Natural killer cell (primary cell): ENCODE data around the gene CASK. TPM values are rescaled to one million over a fixed set of nuclear protein-coding genes. Genes with fewer than 3 reads are reported as not detected.
"Not testable (repeated sequence)": the region's sequence is repeated elsewhere in the genome, so short reads cannot be mapped to it uniquely, and the experiment has no call there.

Source experiments
- ATAC-seq, 3 donors: fragments of 150-1000 bp in 2 of 3; fragments of 200-7000 bp in 1 of 3; cut with Tn5 transposase; 1 replicate in 1 of 3; 2 replicates in 2 of 3; pipeline ENCODE4 v1.10.0; 2021; ENCODE audit warnings: mild to moderate bottlenecking in 2 of 3, moderate library complexity in 2 of 3
- DNase-seq, 2 donors: peaks; one replicate each; pipeline versions ENCODE4 v3.0.0 to v3.0.0-alpha.2; 2013 to 2021; ENCODE audit warnings: mixed read lengths in 1 of 2
- H3K27ac ChIP-seq: one replicate; pipeline ENCODE4 v1.5.1; 2013; ENCODE audit warnings: mild to moderate bottlenecking, low read length
- H3K27me3 ChIP-seq: one replicate; pipeline ENCODE4 v1.6.1; 2013; ENCODE audit warnings: low read length; ENCODE audit not compliant: control insufficient read depth, insufficient read depth
- H3K36me3 ChIP-seq: one replicate; pipeline ENCODE4 v1.6.1; 2013; ENCODE audit warnings: low read length; ENCODE audit not compliant: control insufficient read depth, insufficient read depth
- H3K4me1 ChIP-seq: one replicate; pipeline ENCODE4 v1.6.1; 2013; ENCODE audit warnings: low read length; ENCODE audit not compliant: control insufficient read depth, insufficient read depth
- H3K4me3 ChIP-seq: one replicate; pipeline ENCODE4 v1.5.1; 2013; ENCODE audit warnings: low read length
- H3K9me3 ChIP-seq: one replicate; pipeline ENCODE4 v1.6.1; 2013; ENCODE audit warnings: low read length; ENCODE audit not compliant: control insufficient read depth, insufficient read depth
- H3K27ac Mint-ChIP-seq, 2 donors: one replicate each; pipeline ENCODE4 v1.8.0; 2022; ENCODE audit warnings: mild to moderate bottlenecking in 2 of 2, mixed read lengths in 2 of 2, moderate library complexity in 1 of 2
- H3K27me3 Mint-ChIP-seq, 2 donors: one replicate each; pipeline ENCODE4 v1.8.0; 2022; ENCODE audit warnings: low read depth in 2 of 2, mixed read lengths in 2 of 2
- H3K36me3 Mint-ChIP-seq: one replicate; pipeline ENCODE4 v1.8.0; 2022; ENCODE audit warnings: mixed read lengths
- H3K4me1 Mint-ChIP-seq, 2 donors: one replicate each; pipeline ENCODE4 v1.8.0; 2022; ENCODE audit warnings: mixed read lengths in 2 of 2
- H3K4me3 Mint-ChIP-seq: one replicate; pipeline ENCODE4 v1.8.0; 2022; ENCODE audit warnings: mild to moderate bottlenecking, moderate library complexity, mixed read lengths
- H3K9me3 Mint-ChIP-seq, 2 donors: one replicate each; pipeline ENCODE4 v1.8.0; 2022; ENCODE audit warnings: mixed read lengths in 2 of 2
- CTCF ChIP-seq: fragments of 200-600 bp; IDR thresholded peaks from one replicate; pipeline ENCODE4 v1.8.0; 2022; ENCODE audit warnings: antibody characterized with exemption
- WGBS: methylation state at CpG from one replicate; pipeline ENCODE4 v1.1.7; 2013; ENCODE audit warnings: missing lambda C conversion rate; ENCODE audit not compliant: insufficient coverage; 5-methylcytosine and 5-hydroxymethylcytosine counted together
- intact Hi-C: fragments of 100-400 bp; cut with micrococcal nuclease; formaldehyde crosslinking; loops from one replicate; pipeline ENCODE4 v1.14.2; 2022
- total RNA-seq, 4 donors: library from RNA; stranded (reverse); fragments of 120-200 nt in 1 of 4; gene quantifications; one replicate each; pipeline versions ENCODE4 v1.2.3 to v1.2.4, GENCODE V29; 2013 to 2022

The CASK gene
- total RNA-seq, 3 donors from 2014 or later (not counting 1 experiment from before 2014, with no cell fraction given), result 23.5 to 27.9 (median 25.6) TPM

- Mint-ChIP-seq H3K27me3 (peaks cover 0 to 4% of the 10 kb centered on the region in 2 donors), H3K9me3 (no peaks in the 10 kb centered on the region), H3K27ac (no peak overlapping the region), H3K4me3 (no peak overlapping the region), H3K36me3 (no peaks in the 10 kb centered on the region), H3K4me1 (peaks cover 0 to 4% of the 10 kb centered on the region in 2 donors)
- Histone ChIP-seq H3K36me3 (no peaks in the 10 kb centered on the region), H3K27me3 (no peaks in the 10 kb centered on the region), H3K27ac (no peak overlapping the region), H3K9me3 (no peaks in the 10 kb centered on the region), H3K4me1 (no peaks in the 10 kb centered on the region), H3K4me3 (no peak overlapping the region)
- intact Hi-C loops, result no loop called here
- DNase-seq (no peak), ATAC-seq (no peak)
- 100% methylated on average over 5 of the region's 6 CpGs for WGBS
- no peak for TF ChIP-seq CTCF
These were observed 245.9 kb downstream of the CASK start for GRCh38 chrX:41677183-41678060.

DNA sequence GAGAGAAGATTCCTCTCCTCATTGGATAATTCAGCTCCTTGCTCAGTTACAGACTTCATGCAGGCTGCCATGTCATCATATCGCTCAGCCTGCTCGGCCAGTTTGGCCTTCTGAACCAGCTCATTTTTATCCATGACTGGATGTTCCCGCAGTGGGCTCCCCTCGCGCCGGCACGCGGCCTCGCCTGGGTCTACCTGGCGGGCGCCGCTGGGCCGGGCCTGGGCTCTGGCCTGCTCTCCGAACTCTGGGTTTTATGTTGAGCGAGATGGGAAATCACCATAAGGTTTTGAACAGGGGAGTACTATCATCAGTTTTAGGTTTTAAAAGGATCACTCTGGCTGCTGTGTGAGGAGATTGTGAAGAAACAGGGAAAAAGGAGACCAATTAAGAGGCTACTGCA, 247.0 kb downstream of the CASK start:
- H3K36me3 ChIP-seq, H3K4me3 Mint-ChIP-seq, ATAC-seq, H3K9me3 ChIP-seq, H3K9me3 Mint-ChIP-seq, DNase-seq, H3K36me3 Mint-ChIP-seq, H3K4me3 ChIP-seq, H3K27ac Mint-ChIP-seq, H3K27me3 Mint-ChIP-seq, intact Hi-C loops, H3K27ac ChIP-seq, H3K4me1 Mint-ChIP-seq, H3K4me1 ChIP-seq, H3K27me3 ChIP-seq: not testable (repeated sequence)
- 99% methylated on average over 13 of the region's 15 CpGs for WGBS

DNA sequence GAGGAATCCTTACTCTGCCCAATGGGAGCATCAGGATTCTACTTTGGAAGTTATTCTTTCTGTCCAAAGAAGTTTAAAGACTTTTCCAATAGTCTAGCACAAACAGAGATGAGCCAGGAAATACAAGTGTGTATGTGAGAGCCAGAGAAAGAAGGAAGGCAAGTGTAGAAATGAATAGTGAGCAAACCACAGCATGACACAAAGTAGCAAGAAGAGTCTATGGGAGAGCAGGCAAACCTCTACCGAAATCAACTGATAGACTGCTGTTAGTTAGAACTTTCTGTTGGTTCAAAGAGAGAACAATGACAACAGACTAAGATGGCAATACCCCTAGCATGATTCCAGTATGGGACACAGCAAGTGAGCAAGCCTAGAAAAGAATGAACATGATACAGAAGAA, 250.7 kb downstream of the CASK start:
- no peaks in the 10 kb centered on the region for H3K36me3 Mint-ChIP-seq
- WGBS, result 100% methylated on average over 1 of the region's 1 CpG
- H3K9me3 Mint-ChIP-seq, result no peaks in the 10 kb centered on the region
- Histone ChIP-seq H3K27me3 (no peaks in the 10 kb centered on the region), H3K36me3 (no peaks in the 10 kb centered on the region), H3K4me3 (no peak overlapping the region), H3K27ac (no peak overlapping the region), H3K4me1 (no peaks in the 10 kb centered on the region), H3K9me3 (no peaks in the 10 kb centered on the region)
- ATAC-seq (no peak), DNase-seq (no peak)
- H3K27ac Mint-ChIP-seq, result no peak overlapping the region
- H3K4me3 Mint-ChIP-seq, result no peak overlapping the region
- intact Hi-C loops, result no loop called here
- peaks cover 4 to 15% of the 10 kb centered on the region in 2 donors for H3K27me3 Mint-ChIP-seq
- TF ChIP-seq CTCF, result no peak
- H3K4me1 Mint-ChIP-seq, result peaks cover 0 to 6% of the 10 kb centered on the region in 2 donors

GRCh38 chrX:41671082-41671481, 252.3 kb downstream of the CASK start:
- intact Hi-C loops, result no loop called here
- no peaks in the 10 kb centered on the region for H3K36me3 ChIP-seq
- no peak overlapping the region for H3K4me3 Mint-ChIP-seq
- WGBS, result no CpG with 5 or more reads among the region's 1 CpG
- ATAC-seq, result no peak
- peaks cover 9 to 16% of the 10 kb centered on the region in 2 donors for H3K4me1 Mint-ChIP-seq
- H3K36me3 Mint-ChIP-seq, result no peaks in the 10 kb centered on the region
- H3K9me3 ChIP-seq, result no peaks in the 10 kb centered on the region
- H3K27ac ChIP-seq, result no peak overlapping the region
- TF ChIP-seq CTCF, result no peak
- H3K27ac Mint-ChIP-seq, result no peak overlapping the region
- H3K27me3 Mint-ChIP-seq, result peaks cover 0 to 16% of the 10 kb centered on the region in 2 donors
- H3K9me3 Mint-ChIP-seq, result no peaks in the 10 kb centered on the region
- peaks cover 6% of the 10 kb centered on the region for H3K4me1 ChIP-seq
- H3K27me3 ChIP-seq, result no peaks in the 10 kb centered on the region
- H3K4me3 ChIP-seq, result no peak overlapping the region
- no peak for DNase-seq
